ENCODE measurements around the gene ZNF512B. TPM values are rescaled to one million over a fixed set of nuclear protein-coding genes. Genes with fewer than 3 reads are reported as not detected.

The ZNF512B gene
- total RNA-seq, 4 donors from 2014 or later = 7.1 to 17.7 (median 12.1) TPM

DNA sequence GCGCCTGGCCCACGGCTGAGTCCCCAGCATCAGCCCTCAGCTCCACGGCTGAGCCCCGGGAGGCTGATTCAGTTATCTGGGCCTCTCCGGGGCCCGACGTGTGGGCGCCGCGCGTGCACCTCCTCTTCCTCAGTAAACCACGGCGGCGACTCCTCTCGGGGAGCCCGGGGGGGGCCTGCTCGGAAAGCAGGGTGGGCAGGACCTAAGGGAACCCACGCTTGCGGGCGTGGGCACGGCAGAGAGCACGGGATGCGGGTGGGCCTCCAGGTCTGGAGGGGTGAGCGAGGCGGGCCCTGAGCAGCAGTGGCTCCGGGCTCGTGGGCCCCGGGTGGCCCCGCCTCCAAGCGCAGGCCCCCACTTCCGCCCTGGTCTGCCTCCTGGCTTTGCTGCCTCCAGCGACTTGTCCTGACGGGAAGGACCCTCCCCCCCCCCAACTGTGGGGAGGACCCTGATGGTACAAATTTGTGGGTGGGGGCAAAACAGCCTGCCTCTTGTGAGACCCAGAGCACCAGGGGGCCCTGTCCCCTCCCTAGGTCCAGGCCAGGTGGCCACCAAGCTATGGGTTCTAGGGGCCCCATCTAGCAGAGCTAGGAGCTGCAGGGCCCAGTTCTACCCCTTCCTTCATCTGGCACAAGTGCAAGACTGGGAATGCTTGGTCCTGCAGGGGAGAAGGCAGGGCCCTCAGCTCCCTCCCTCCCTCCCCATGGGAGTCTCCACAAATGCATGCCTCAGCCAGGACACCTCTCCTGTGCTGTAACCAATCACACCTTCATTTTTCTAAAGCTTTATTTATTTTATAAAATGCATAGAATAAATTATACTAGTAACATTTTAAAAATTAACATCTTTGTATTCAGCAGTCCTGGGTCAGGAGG, 30.4 kb downstream of the ZNF512B start:
- no peak overlapping the region for H3K4me3 ChIP-seq
- H3K4me1 ChIP-seq = peaks cover 18 to 50% (median 24%) of the 10 kb centered on the region in 4 donors
- WGBS = 94% methylated on average over 10 of the region's 33 CpGs
- H3K9me3 ChIP-seq = no peaks in the 10 kb centered on the region
- H3K36me3 ChIP-seq = peaks cover 20 to 83% (median 80%) of the 10 kb centered on the region in 4 donors
- no peak overlapping the region for H3K27ac ChIP-seq (replicated peaks in 1 of 4)
- intact Hi-C loops (cut with DNase I) = no loop called here
- TF ChIP-seq EP300 (IDR thresholded peaks at IDR 0.05) (no peak), POLR2A (IDR thresholded peaks at IDR 0.05; ENCODE audit: low read depth) (no peak), POLR2AphosphoS5 (IDR thresholded peaks at IDR 0.05) (no peak)
- TF ChIP-seq, protein P1, sequence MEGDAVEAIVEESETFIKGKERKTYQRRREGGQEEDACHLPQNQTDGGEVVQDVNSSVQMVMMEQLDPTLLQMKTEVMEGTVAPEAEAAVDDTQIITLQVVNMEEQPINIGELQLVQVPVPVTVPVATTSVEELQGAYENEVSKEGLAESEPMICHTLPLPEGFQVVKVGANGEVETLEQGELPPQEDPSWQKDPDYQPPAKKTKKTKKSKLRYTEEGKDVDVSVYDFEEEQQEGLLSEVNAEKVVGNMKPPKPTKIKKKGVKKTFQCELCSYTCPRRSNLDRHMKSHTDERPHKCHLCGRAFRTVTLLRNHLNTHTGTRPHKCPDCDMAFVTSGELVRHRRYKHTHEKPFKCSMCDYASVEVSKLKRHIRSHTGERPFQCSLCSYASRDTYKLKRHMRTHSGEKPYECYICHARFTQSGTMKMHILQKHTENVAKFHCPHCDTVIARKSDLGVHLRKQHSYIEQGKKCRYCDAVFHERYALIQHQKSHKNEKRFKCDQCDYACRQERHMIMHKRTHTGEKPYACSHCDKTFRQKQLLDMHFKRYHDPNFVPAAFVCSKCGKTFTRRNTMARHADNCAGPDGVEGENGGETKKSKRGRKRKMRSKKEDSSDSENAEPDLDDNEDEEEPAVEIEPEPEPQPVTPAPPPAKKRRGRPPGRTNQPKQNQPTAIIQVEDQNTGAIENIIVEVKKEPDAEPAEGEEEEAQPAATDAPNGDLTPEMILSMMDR (IDR thresholded peaks at IDR 0.05) = no peak
- H3K27me3 ChIP-seq = no peaks in the 10 kb centered on the region
- DNase-seq (ENCODE audit: extremely low spot score) = no peak

- Histone ChIP-seq H3K4me3 (no peak overlapping the region), H3K27ac (replicated peaks in 1 of 4) (no peak overlapping the region), H3K36me3 (peaks cover 11 to 79% (median 76%) of the 10 kb centered on the region in 4 donors), H3K9me3 (no peaks in the 10 kb centered on the region), H3K27me3 (no peaks in the 10 kb centered on the region), H3K4me1 (peaks cover 4 to 38% (median 7%) of the 10 kb centered on the region in 4 donors)
- WGBS = 73% methylated on average over 12 of the region's 14 CpGs
- intact Hi-C loops (cut with DNase I) = no loop called here
- TF ChIP-seq POLR2AphosphoS5 (IDR thresholded peaks at IDR 0.05) = no peak
- no peak for TF ChIP-seq EP300 (IDR thresholded peaks at IDR 0.05)
- TF ChIP-seq, protein P1 (IDR thresholded peaks at IDR 0.05) = no peak
- no peak for TF ChIP-seq POLR2A (IDR thresholded peaks at IDR 0.05; ENCODE audit: low read depth)
- DNase-seq (ENCODE audit: extremely low spot score) = no peak
Measured at GRCh38 chr20:63937596-63937995, 32.1 kb downstream of the ZNF512B start.

DNA sequence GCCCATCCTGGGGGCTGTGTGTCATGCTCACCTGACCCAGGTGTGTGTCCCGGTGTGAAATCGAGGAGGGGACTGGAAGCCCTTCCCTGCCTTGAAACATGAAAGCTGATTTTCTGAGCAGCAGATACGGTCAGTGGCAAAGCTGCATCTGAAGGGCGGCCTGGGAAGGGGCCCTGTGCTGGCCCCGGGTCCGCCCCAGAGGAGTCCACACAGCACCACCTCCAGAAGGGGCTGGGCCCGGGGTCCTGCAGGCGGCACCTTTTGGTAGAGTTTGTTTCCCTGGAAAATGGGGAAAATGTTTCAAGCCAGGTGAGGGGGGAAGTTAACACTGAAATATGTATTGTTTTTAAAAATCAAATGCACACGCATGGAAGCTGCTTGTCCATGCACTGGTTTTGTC, 34.3 kb downstream of the ZNF512B start:
- TF ChIP-seq POLR2AphosphoS5 (IDR thresholded peaks at IDR 0.05) (no peak), EP300 (IDR thresholded peaks at IDR 0.05) (no peak), POLR2A (IDR thresholded peaks at IDR 0.05; ENCODE audit: low read depth) (no peak)
- TF ChIP-seq, protein P1 (IDR thresholded peaks at IDR 0.05) = no peak
- Histone ChIP-seq H3K27ac (replicated peaks in 1 of 4) (no peak overlapping the region), H3K4me3 (no peak overlapping the region), H3K9me3 (no peaks in the 10 kb centered on the region), H3K4me1 (peaks cover 0 to 25% (median 0%) of the 10 kb centered on the region in 4 donors), H3K27me3 (no peaks in the 10 kb centered on the region), H3K36me3 (peaks cover 22 to 87% (median 83%) of the 10 kb centered on the region in 4 donors)
- intact Hi-C loops (cut with DNase I) = no loop called here
- no peak for DNase-seq (ENCODE audit: extremely low spot score)
- 92% methylated on average over 7 of the region's 9 CpGs for WGBS

DNA sequence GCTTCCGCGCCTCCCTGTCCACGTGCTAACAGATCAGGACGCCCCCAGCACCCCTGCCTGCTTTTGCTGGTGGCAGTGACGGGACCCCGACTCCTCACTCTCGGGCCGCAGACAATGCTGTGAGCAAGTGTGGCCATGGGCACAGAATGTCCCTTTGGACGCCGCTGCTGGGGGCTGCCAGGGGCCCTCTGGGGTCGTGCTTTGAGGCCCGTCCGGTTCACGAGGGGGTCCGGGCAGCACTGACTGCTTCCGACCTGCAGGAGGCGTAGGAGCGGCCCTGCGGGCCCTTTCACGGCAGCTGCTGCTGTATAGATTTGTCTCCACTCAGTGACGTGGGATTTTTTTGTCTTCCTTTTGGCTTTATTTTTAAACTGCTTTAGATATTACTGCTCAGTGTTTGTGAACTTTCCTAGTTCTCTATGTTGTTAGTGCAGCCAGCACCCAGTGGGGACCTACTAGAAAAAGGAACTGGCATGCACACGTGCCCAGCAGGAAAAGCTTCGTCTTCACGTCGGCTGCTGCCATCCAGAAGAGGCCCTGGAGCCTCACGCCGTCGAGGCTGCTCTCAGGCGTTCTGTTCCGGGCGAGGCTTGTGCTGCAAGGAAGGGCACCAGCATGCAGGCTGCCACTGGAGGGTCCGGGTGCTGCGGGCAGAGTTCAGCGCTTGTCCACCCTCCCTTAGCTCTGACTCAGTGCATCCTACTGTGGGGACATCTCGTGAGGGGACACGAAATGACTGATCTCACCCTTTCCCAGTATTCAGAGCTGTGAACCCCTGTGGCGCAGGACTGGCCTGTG, 35.3 kb downstream of the ZNF512B start:
- Histone ChIP-seq H3K36me3 (peaks cover 26 to 87% (median 83%) of the 10 kb centered on the region in 4 donors), H3K9me3 (no peaks in the 10 kb centered on the region), H3K27me3 (no peaks in the 10 kb centered on the region), H3K4me3 (no peak overlapping the region), H3K27ac (replicated peaks in 1 of 4) (no peak overlapping the region), H3K4me1 (peaks cover 0 to 19% (median 0%) of the 10 kb centered on the region in 4 donors)
- DNase-seq (ENCODE audit: extremely low spot score) = no peak
- intact Hi-C loops (cut with DNase I) = no loop called here
- no peak for TF ChIP-seq POLR2A (IDR thresholded peaks at IDR 0.05; ENCODE audit: low read depth)
- TF ChIP-seq, protein P1 (IDR thresholded peaks at IDR 0.05) = peak in 1 of 3 experiments; percentile 37
- 74% methylated on average over 34 of the region's 37 CpGs for WGBS
